ENCODE data around the gene TAS2R42.
A peak's percentile ranks its signal among the peaks of the same experiment; 100 is the strongest.

The TAS2R42 gene

GRCh38 chr12:11171145-11171968, 15.4 kb downstream of the TAS2R42 start, which contains the start of gene SMIM10L1:
Gene SMIM10L1 (plus strand): TSS chr12:11171194. CDS start chr12:11171357, 163 bp downstream.
- TF ChIP-seq POLR2A (IDR thresholded peaks at IDR 0.05; ENCODE audit: low read depth, low read length) (peak; percentile 89), TAF1 (IDR thresholded peaks at IDR 0.05; ENCODE audit: borderline replicate concordance, low read depth, low read length) (peak; percentile 68), POLR2AphosphoS5 (IDR thresholded peaks at IDR 0.05; ENCODE audit: low read depth, low read length) (peak; percentile 94)
- FAIRE-seq (peak; percentile 97), DNase-seq (ENCODE audit: insufficient read length) (peak; percentile 57)

DNA sequence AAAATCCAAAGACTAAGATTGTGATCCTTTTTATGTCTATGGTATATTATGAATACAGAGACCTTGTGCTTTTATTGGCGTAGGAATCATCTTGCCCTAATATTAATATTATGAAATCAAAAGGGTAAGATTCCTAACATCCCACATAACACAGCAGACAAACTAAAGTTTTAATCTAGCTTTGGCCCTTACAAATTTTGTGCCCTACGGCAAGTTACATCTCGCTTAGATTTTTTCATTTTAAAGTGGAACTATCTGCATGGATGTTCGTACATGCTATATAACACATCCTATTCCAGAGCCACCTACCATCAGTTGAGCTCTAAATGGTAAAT, 16.0 kb downstream of the TAS2R42 start:
- FAIRE-seq, result no peak
- no peak for TF ChIP-seq TAF1 (IDR thresholded peaks at IDR 0.05; ENCODE audit: borderline replicate concordance, low read depth, low read length)
- no peak for TF ChIP-seq POLR2A (IDR thresholded peaks at IDR 0.05; ENCODE audit: low read depth, low read length)
- no peak for TF ChIP-seq POLR2AphosphoS5 (IDR thresholded peaks at IDR 0.05; ENCODE audit: low read depth, low read length)
- DNase-seq (ENCODE audit: insufficient read length), result no peak

- peak; percentile 14 for FAIRE-seq
- DNase-seq (ENCODE audit: insufficient read length), result no peak
- TF ChIP-seq POLR2A (IDR thresholded peaks at IDR 0.05; ENCODE audit: low read depth, low read length) (no peak), POLR2AphosphoS5 (IDR thresholded peaks at IDR 0.05; ENCODE audit: low read depth, low read length) (no peak), TAF1 (IDR thresholded peaks at IDR 0.05; ENCODE audit: borderline replicate concordance, low read depth, low read length) (no peak)
Measured at GRCh38 chr12:11166300-11166699, 20.4 kb downstream of the TAS2R42 start.

GRCh38 chr12:11164384-11164783, 22.4 kb downstream of the TAS2R42 start:
- FAIRE-seq (no peak), DNase-seq (ENCODE audit: insufficient read length) (no peak)
- no peak for TF ChIP-seq TAF1 (IDR thresholded peaks at IDR 0.05; ENCODE audit: borderline replicate concordance, low read depth, low read length)
- no peak for TF ChIP-seq POLR2A (IDR thresholded peaks at IDR 0.05; ENCODE audit: low read depth, low read length)
- TF ChIP-seq POLR2AphosphoS5 (IDR thresholded peaks at IDR 0.05; ENCODE audit: low read depth, low read length), result no peak

GRCh38 chr12:11162502-11162901, 24.2 kb downstream of the TAS2R42 start:
- DNase-seq (ENCODE audit: insufficient read length), result no peak
- TF ChIP-seq POLR2AphosphoS5 (IDR thresholded peaks at IDR 0.05; ENCODE audit: low read depth, low read length), result no peak
- FAIRE-seq, result no peak

GRCh38 chr12:11158885-11159444, 27.8 kb downstream of the TAS2R42 start:
- DNase-seq (ENCODE audit: insufficient read length) (no peak), FAIRE-seq (no peak)
- TF ChIP-seq TAF1 (IDR thresholded peaks at IDR 0.05; ENCODE audit: borderline replicate concordance, low read depth, low read length) (no peak), POLR2AphosphoS5 (IDR thresholded peaks at IDR 0.05; ENCODE audit: low read depth, low read length) (no peak)

- DNase-seq (ENCODE audit: insufficient read length) (no peak), FAIRE-seq (no peak)
- TF ChIP-seq POLR2A (IDR thresholded peaks at IDR 0.05; ENCODE audit: low read depth, low read length) (no peak), TAF1 (IDR thresholded peaks at IDR 0.05; ENCODE audit: borderline replicate concordance, low read depth, low read length) (no peak), POLR2AphosphoS5 (IDR thresholded peaks at IDR 0.05; ENCODE audit: low read depth, low read length) (no peak)
Measured at GRCh38 chr12:11154400-11154925, 32.3 kb downstream of the TAS2R42 start.

DNA sequence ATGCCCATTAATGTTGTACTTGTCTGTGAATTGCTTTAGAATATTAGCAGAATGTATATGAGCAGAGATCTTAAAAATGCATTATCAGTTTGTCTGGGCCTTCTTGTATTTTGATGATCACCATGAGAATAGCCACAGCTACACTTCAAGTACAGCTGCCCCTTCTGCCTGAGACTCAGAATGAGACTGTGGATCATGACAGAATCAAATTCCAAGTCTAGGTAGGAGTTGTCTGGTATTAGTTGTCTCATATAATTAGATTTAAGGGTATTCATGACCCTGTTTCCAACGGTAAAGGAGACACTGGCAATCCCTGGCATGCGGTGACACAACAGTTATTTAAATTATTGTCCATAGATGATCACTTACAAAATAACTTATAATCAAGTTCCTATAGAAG, 34.0 kb downstream of the TAS2R42 start:
- FAIRE-seq, result no peak

DNA sequence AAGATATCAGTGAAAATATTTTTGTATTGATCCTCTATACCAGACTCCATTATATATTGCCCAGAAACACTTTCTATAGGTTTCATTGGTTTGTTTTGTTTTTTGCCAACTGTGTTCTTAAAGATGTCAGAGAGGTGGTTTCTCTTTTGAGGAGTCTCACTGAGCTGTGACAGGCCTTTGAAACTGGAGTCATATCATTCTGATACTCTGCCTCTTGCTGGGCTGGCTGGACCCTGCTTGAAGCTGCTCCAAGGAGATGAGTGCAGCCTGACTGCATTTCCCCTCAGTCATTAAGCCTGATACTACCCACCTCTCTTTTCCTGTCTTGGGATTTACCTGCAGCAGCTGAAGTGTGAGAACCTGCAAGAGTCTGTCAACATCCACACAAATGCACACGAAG, 35.9 kb downstream of the TAS2R42 start:
- TF ChIP-seq TAF1 (IDR thresholded peaks at IDR 0.05; ENCODE audit: borderline replicate concordance, low read depth, low read length), result no peak
- no peak for TF ChIP-seq POLR2AphosphoS5 (IDR thresholded peaks at IDR 0.05; ENCODE audit: low read depth, low read length)
- TF ChIP-seq POLR2A (IDR thresholded peaks at IDR 0.05; ENCODE audit: low read depth, low read length), result no peak
- no peak for DNase-seq (ENCODE audit: insufficient read length)
- no peak for FAIRE-seq

More for the DNA sequence above, 34.0 kb downstream of the TAS2R42 start:
- TF ChIP-seq POLR2AphosphoS5 (IDR thresholded peaks at IDR 0.05; ENCODE audit: low read depth, low read length) (no peak), TAF1 (IDR thresholded peaks at IDR 0.05; ENCODE audit: borderline replicate concordance, low read depth, low read length) (no peak), POLR2A (IDR thresholded peaks at IDR 0.05; ENCODE audit: low read depth, low read length) (no peak)
- no peak for DNase-seq (ENCODE audit: insufficient read length)

- TF ChIP-seq POLR2AphosphoS5 (IDR thresholded peaks at IDR 0.05; ENCODE audit: low read depth, low read length) (no peak), POLR2A (IDR thresholded peaks at IDR 0.05; ENCODE audit: low read depth, low read length) (no peak), TAF1 (IDR thresholded peaks at IDR 0.05; ENCODE audit: borderline replicate concordance, low read depth, low read length) (no peak)
- DNase-seq (ENCODE audit: insufficient read length) (no peak), FAIRE-seq (no peak)
Measured at GRCh38 chr12:11147420-11147819, 39.3 kb downstream of the TAS2R42 start.

DNA sequence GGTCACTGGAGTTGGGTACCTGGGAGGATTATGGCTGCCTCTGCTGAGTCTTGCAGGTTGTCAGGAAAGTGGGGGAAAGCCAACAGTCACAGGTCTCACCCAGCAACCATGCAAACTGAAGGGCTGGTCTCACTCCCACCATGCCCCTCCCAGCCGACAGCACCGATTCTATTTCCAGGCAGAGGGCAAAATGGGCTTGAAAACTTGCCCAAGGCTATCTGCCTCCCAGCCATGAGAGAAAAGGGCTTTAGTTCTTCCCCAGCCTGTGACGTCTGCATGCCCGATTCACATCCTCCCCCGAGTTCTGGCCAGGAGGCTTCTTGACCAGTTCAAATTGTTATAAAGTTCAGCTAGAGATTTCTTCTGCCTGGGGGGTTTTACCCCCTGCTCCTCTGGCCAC, 42.4 kb downstream of the TAS2R42 start:
- no peak for TF ChIP-seq POLR2AphosphoS5 (IDR thresholded peaks at IDR 0.05; ENCODE audit: low read depth, low read length)
- no peak for TF ChIP-seq POLR2A (IDR thresholded peaks at IDR 0.05; ENCODE audit: low read depth, low read length)
- no peak for TF ChIP-seq TAF1 (IDR thresholded peaks at IDR 0.05; ENCODE audit: borderline replicate concordance, low read depth, low read length)
- DNase-seq (ENCODE audit: insufficient read length) (no peak), FAIRE-seq (no peak)

- TF ChIP-seq POLR2AphosphoS5 (IDR thresholded peaks at IDR 0.05; ENCODE audit: low read depth, low read length), result no peak
- TF ChIP-seq POLR2A (IDR thresholded peaks at IDR 0.05; ENCODE audit: low read depth, low read length), result no peak
- no peak for TF ChIP-seq TAF1 (IDR thresholded peaks at IDR 0.05; ENCODE audit: borderline replicate concordance, low read depth, low read length)
- FAIRE-seq (no peak), DNase-seq (ENCODE audit: insufficient read length) (no peak)
Measured at GRCh38 chr12:11143352-11143751, 43.4 kb downstream of the TAS2R42 start.
